SK-N-SH (cell line): ENCODE data around the gene HOXA2. TPM values are rescaled to one million over a fixed set of nuclear protein-coding genes. Genes with fewer than 3 reads are reported as not detected.

ENCODE experiments used
- CTCF ChIA-PET: fragments of 300-600, 350-600 bp; formaldehyde crosslinking; extraction: SDS; loops from one replicate; lab custom pipeline; 2021; lab: Yijun Ruan, JAX
- POLR2A ChIA-PET: fragments of 350-600 bp; sonication (Branson Sonifier 250); formaldehyde crosslinking; extraction: SDS; loops from one replicate; lab custom pipeline; 2020; ENCODE audit warnings: antibody characterized with exemption, inconsistent platforms; lab: Yijun Ruan, JAX
- DNase-seq: peaks from one replicate; pipeline ENCODE4 v3.0.0; 2012
- H2AFZ ChIP-seq: fragments of 200-600 bp; sonication (generic); 2 replicates; pipeline ENCODE4 v1.8.1; 2016; ENCODE audit warnings: antibody characterized with exemption, mild to moderate bottlenecking, low read depth
- H3F3A ChIP-seq: fragments of 200-600 bp; sonication (generic); replicated peaks from 2 replicates; pipeline ENCODE3; 2016; ENCODE audit warnings: antibody characterized with exemption, mild to moderate bottlenecking; ENCODE audit not compliant: insufficient read depth
- H3K27ac ChIP-seq, 2 experiments: fragments of 200-500 bp in 1 of 2; fragments of 200-600 bp in 1 of 2; sonication (Bioruptor generic) in 1 of 2; sonication (generic), shearing (Covaris generic) in 1 of 2; 2 replicates each; pipeline versions ENCODE4 v1.5.1 to v1.6.1; 2014 to 2016; ENCODE audit warnings: low read depth in 2 of 2, inconsistent platforms in 1 of 2, low read length in 1 of 2, mild to moderate bottlenecking in 1 of 2, mixed read lengths in 1 of 2
- H3K27me3 ChIP-seq: fragments of 200-600 bp; sonication (generic), shearing (Covaris generic); 2 replicates; pipeline ENCODE4 v1.6.1; 2016; ENCODE audit warnings: mixed run types; ENCODE audit not compliant: insufficient read depth
- H3K36me3 ChIP-seq, 2 experiments: fragments of 200-500 bp in 1 of 2; fragments of 200-600 bp in 1 of 2; sonication (Bioruptor generic) in 1 of 2; sonication (generic) in 1 of 2; replicated peaks in 1 of 2; 2 replicates each; pipeline versions ENCODE3 to v1.5.1; 2014 to 2016; ENCODE audit warnings: low read length in 1 of 2, mild to moderate bottlenecking in 1 of 2; ENCODE audit not compliant: insufficient read depth in 2 of 2, control insufficient read depth in 1 of 2
- H3K4me1 ChIP-seq, 2 experiments: fragments of 200-500 bp in 1 of 2; fragments of 200-600 bp in 1 of 2; sonication (Bioruptor generic) in 1 of 2; sonication (generic), shearing (Covaris generic) in 1 of 2; 2 replicates each; pipeline versions ENCODE4 v1.5.1 to v1.6.1; 2014 to 2016; ENCODE audit warnings: low read depth in 1 of 2, low read length in 1 of 2, mixed run types in 1 of 2; ENCODE audit not compliant: insufficient read depth in 2 of 2, control insufficient read depth in 1 of 2
- H3K4me2 ChIP-seq: fragments of 200-600 bp; sonication (generic), shearing (Covaris generic); 2 replicates; pipeline ENCODE4 v1.6.1; 2017; ENCODE audit warnings: mixed run types
- H3K4me3 ChIP-seq, 2 experiments: fragments of 200-500 bp in 1 of 2; fragments of 200-600 bp in 1 of 2; sonication (Bioruptor generic) in 1 of 2; sonication (generic), shearing (Covaris generic) in 1 of 2; 2 replicates each; pipeline versions ENCODE4 v1.5.1 to v1.8.1; 2014 to 2016; ENCODE audit warnings: low read depth in 2 of 2, inconsistent platforms in 1 of 2, low read length in 1 of 2, mild to moderate bottlenecking in 1 of 2, mixed read lengths in 1 of 2, moderate library complexity in 1 of 2
- H3K79me2 ChIP-seq: fragments of 200-600 bp; sonication (generic); 2 replicates; pipeline ENCODE4 v1.8.1; 2017; ENCODE audit warnings: mild to moderate bottlenecking; ENCODE audit not compliant: insufficient read depth
- H3K9ac ChIP-seq: fragments of 200-600 bp; sonication (generic); 2 replicates; pipeline ENCODE4 v1.6.1; 2017; ENCODE audit warnings: mixed run types
- H3K9me2 ChIP-seq: fragments of 200-600 bp; sonication (generic); 2 replicates; pipeline ENCODE4 v1.6.1; 2017; ENCODE audit warnings: mixed run types
- H3K9me3 ChIP-seq: fragments of 200-600 bp; sonication (generic); 2 replicates; pipeline ENCODE4 v1.6.1; 2017; ENCODE audit warnings: mixed run types, mild to moderate bottlenecking, moderate library complexity
- H4K20me1 ChIP-seq: fragments of 200-600 bp; sonication (generic); 2 replicates; pipeline ENCODE4 v1.6.1; 2017; ENCODE audit warnings: mild to moderate bottlenecking, mixed run types; ENCODE audit not compliant: insufficient read depth
- CHD2 ChIP-seq: fragments of 150-350 bp; IDR thresholded peaks from 2 replicates; pipeline ENCODE4 v1.6.1; 2018; ENCODE audit warnings: low read length; ENCODE audit not compliant: partially characterized antibody
- ELF1 ChIP-seq: IDR thresholded peaks from 2 replicates; pipeline ENCODE4 v1.4.0; 2012
- MAX ChIP-seq: IDR thresholded peaks from 2 replicates; pipeline ENCODE4 v1.4.0; 2012; ENCODE audit warnings: low read depth
- MXI1 ChIP-seq: IDR thresholded peaks from 2 replicates; pipeline ENCODE4 v1.6.1; 2012; ENCODE audit warnings: mild to moderate bottlenecking, low read depth, low read length, improper control_type of control experiment
- PBX3 ChIP-seq: IDR thresholded peaks from 2 replicates; pipeline ENCODE4; 2012
- REST ChIP-seq: IDR thresholded peaks from 2 replicates; pipeline ENCODE4 v1.6.1; 2012; ENCODE audit warnings: mild to moderate bottlenecking, low read depth, low read length, moderate library complexity
- RFX5 ChIP-seq: IDR thresholded peaks from 2 replicates; pipeline ENCODE4 v1.6.1; 2012; ENCODE audit warnings: mild to moderate bottlenecking, improper control_type of control experiment, low read length
- SMC3 ChIP-seq: IDR thresholded peaks from 2 replicates; pipeline ENCODE4 v1.6.1; 2012; ENCODE audit warnings: low read depth, low read length, improper control_type of control experiment
- TCF12 ChIP-seq: IDR thresholded peaks from 2 replicates; pipeline ENCODE4 v1.4.0; 2012
- TEAD4 ChIP-seq: IDR thresholded peaks from 2 replicates; pipeline ENCODE4 v1.4.0; 2012; ENCODE audit warnings: mild to moderate bottlenecking, borderline replicate concordance; ENCODE audit not compliant: insufficient read depth
- WGBS: methylation state at CpG from one replicate; pipeline ENCODE4 v1.1.6; 2017; ENCODE audit warnings: low lambda C conversion rate; 5-methylcytosine and 5-hydroxymethylcytosine counted together
- polyA plus RNA-seq, 3 experiments: library from polyadenylated mRNA; depleted of rRNA; stranded (reverse); fragments of >200 nt; gene quantifications; 2 replicates each; pipeline ENCODE4 v1.2.3, GENCODE V29; 2012
- TF ChIP-seq, protein P1 (sequence below): fragments of 150-350 bp; IDR thresholded peaks from 2 replicates; pipeline ENCODE4 v1.6.1; 2017; ENCODE audit warnings: antibody characterized with exemption, low read length, low read depth, borderline replicate concordance
- TF ChIP-seq, protein P2 (sequence below): IDR thresholded peaks from 2 replicates; pipeline ENCODE4 v1.4.0; 2012; ENCODE audit warnings: low read depth, borderline replicate concordance

The HOXA2 gene
- polyA plus RNA-seq, 1 of the 3 experiments (the other 2 are of a cell fraction): not detected

DNA sequence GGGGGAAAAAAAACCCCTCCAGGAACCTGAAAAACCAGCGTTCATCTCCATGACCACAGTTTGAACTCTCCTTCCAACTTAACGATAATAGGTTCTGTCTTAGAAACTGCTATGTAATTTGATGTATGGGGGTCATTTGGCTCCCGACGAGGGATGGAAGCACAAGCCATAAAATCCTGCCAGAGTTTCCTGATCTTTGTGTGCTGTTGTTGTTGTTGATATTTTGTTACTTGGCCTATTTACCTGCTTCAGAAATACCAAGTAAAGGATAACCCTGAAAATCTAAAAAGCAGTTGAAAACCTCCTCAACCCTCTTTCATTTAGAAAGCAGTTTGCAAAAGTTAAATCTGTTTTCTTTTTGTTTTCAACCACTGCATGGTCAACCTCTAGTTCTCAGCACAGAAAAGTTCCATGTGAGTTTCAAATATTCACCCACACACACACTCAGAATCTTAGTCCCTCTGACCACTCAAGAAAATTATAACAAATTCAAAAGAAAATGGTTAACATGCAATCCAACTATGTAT is 9.3 kb upstream of the HOXA2 start:
- no peak for DNase-seq
- no peaks in the 10 kb centered on the region; a peak in 1 of 4 replicates for H3K4me1 ChIP-seq

DNA sequence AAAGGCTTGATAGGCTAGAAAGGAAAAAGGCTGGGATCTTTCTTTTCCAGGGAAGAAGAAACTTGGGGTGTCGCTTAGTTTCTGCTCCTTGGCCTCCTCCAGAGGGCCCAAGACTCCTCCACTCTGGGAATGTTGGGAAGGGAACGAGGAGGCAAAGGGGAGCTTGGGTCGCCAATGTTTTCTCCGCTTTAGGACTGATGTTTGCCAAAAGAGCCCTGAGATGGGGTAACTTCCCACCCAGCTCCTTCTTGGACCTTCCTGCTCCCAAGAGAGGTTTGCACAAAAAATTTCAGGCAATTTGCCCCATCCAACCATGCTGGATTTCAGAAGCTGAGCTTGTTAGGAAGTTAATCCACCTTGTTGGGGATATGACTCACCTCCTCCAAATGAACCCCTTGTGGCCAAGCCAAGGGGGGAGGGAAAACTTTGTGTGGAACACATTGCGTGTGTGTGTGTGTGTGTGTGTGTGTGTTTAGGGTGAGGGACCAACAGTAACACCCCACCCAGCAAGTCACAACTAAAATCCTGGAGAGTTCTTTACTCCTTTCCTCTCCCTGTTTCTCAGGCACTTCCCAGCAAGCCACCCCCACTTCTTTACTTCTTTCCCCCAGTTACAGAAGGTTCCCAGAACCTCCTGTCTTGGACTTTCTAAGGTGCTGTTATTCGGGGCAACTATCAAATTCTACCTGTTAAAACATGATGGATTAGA is 8.7 kb upstream of the HOXA2 start:
- CTCF ChIA-PET: interaction anchor here (0.7 to 1.7 kb wide), 3 partner anchors 14 to 741 kb away, joined by 3 to 4 read pairs (median 4); no protein-coding TSS in a partner anchor
- Histone ChIP-seq H3K9me3 (no peaks in the 10 kb centered on the region), H3K4me3 (no peak overlapping the region), H3K27ac (no peak overlapping the region), H3K9me2 (no peaks in the 10 kb centered on the region), H3K36me3 (no peaks in the 10 kb centered on the region), H4K20me1 (no peaks in the 10 kb centered on the region), H3K9ac (no peak overlapping the region), H3K4me1 (no peaks in the 10 kb centered on the region; a peak in 1 of 4 replicates), H3F3A (peaks cover 5% of the 10 kb centered on the region), H3K4me2 (no peak overlapping the region), H2AFZ (no peak overlapping the region), H3K79me2 (no peaks in the 10 kb centered on the region), H3K27me3 (peaks cover 94% of the 10 kb centered on the region)
- WGBS: 1% methylated on average over 6 of the region's 6 CpGs
- DNase-seq: no peak
- POLR2A ChIA-PET: no interaction called here
- TF ChIP-seq RFX5 (no peak), CHD2 (no peak), REST (no peak), PBX3 (no peak), MAX (no peak), MXI1 (no peak), TCF12 (no peak), ELF1 (no peak), SMC3 (no peak), TEAD4 (no peak)
- TF ChIP-seq, protein P1, sequence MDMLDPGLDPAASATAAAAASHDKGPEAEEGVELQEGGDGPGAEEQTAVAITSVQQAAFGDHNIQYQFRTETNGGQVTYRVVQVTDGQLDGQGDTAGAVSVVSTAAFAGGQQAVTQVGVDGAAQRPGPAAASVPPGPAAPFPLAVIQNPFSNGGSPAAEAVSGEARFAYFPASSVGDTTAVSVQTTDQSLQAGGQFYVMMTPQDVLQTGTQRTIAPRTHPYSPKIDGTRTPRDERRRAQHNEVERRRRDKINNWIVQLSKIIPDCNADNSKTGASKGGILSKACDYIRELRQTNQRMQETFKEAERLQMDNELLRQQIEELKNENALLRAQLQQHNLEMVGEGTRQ: no peak
- TF ChIP-seq, protein P2, sequence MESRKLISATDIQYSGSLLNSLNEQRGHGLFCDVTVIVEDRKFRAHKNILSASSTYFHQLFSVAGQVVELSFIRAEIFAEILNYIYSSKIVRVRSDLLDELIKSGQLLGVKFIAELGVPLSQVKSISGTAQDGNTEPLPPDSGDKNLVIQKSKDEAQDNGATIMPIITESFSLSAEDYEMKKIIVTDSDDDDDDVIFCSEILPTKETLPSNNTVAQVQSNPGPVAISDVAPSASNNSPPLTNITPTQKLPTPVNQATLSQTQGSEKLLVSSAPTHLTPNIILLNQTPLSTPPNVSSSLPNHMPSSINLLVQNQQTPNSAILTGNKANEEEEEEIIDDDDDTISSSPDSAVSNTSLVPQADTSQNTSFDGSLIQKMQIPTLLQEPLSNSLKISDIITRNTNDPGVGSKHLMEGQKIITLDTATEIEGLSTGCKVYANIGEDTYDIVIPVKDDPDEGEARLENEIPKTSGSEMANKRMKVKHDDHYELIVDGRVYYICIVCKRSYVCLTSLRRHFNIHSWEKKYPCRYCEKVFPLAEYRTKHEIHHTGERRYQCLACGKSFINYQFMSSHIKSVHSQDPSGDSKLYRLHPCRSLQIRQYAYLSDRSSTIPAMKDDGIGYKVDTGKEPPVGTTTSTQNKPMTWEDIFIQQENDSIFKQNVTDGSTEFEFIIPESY: no peak

More for the DNA sequence above, 9.3 kb upstream of the HOXA2 start:
- Histone ChIP-seq H4K20me1 (no peaks in the 10 kb centered on the region), H3K9me3 (no peaks in the 10 kb centered on the region), H3K4me3 (no peak overlapping the region), H3K36me3 (no peaks in the 10 kb centered on the region), H2AFZ (no peak overlapping the region), H3K9me2 (no peaks in the 10 kb centered on the region), H3K79me2 (no peaks in the 10 kb centered on the region), H3K27me3 (peaks cover 94% of the 10 kb centered on the region), H3K9ac (no peak overlapping the region), H3K4me2 (no peak overlapping the region), H3K27ac (no peak overlapping the region), H3F3A (peaks cover 5% of the 10 kb centered on the region)
- ChIA-PET CTCF (interaction anchor here (0.7 kb wide), 1 partner anchor 742 kb away, joined by 3 read pairs; no protein-coding TSS in a partner anchor), POLR2A (no interaction called here)
- TF ChIP-seq, protein P2: no peak
- no peak for TF ChIP-seq TEAD4
- WGBS: 2% methylated on average over 4 of the region's 4 CpGs
